HG03064 (cell line): Measurements from ENCODE around the gene FAM72A.
"Not testable (repeated sequence)": the region's sequence is repeated elsewhere in the genome, so short reads cannot be mapped to it uniquely, and the experiment has no call there.

Source experiments
- ATAC-seq: cut with Tn5 transposase; IDR thresholded peaks from one replicate; pipeline ENCODE4 v1.9.1; 2021; ENCODE audit warnings: low read depth; ENCODE audit not compliant: unreplicated experiment

FAM72A gene

GRCh38 chr1:206173110-206173719, 29.4 kb downstream of the FAM72A start:
- not testable (repeated sequence) for ATAC-seq

DNA sequence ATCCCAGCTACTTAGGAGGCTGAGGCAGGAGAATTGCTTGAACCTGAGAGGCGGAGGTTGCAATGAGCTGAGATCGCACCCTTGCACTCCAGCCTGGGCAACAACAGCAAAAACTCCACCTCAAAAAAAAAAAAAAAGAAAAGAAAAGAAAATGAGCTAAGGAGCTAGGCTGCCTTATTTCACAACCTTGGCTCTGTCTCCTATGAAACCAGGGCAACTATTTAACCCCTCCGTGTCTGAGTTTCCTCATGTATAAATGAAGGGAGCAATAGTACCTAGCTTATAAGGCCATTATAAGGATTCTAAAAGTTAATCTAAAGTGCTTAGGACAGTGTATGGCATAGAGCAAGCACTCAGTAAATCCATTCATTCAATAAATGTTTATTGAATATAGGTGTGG, 32.8 kb downstream of the FAM72A start:
- not testable (repeated sequence) for ATAC-seq

GRCh38 chr1:206167350-206168029, 35.1 kb downstream of the FAM72A start:
- not testable (repeated sequence) for ATAC-seq

DNA sequence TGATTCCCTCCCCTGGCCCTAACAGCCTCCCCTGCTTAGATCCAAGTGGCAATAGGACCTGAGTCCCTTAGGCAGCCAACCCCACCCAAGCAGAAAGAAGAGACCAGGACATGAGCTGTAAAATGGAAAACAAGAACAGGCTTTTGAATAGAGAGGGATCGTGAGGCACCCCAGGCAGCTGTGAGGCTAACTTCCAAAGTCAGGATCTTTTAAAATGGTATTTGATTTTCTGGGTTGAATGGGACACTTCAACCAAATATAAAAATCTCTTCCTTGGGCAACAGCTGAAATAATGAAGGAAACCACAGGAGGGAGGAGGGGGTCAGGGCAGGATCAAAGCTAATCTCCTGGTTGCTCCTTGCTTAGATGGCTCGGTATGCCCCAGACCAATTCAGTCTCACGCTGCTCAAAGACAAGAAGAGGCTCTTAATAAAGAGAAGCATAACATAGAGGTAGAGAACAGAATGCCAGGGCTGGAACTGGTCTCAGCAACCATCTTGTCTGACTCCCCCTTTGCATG, 56.8 kb downstream of the FAM72A start:
- no peak for ATAC-seq

DNA sequence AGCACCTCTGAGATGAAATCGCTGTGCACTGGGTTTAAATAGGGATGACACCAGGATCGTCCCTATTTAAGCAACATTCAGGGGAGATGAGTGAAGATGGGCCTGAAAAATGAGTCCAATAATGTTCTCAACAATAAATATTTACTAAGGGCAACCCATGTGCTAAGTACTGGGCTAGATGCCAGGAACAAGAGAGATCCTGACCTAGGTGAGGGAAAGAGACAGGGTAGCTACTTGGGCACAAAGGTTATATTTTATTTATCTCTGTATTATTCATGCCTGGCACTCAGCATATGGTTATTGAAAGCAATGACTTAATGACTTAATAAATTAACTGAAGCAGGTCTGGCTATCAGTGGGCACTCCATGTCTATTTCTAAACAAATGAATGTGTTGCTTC, 58.0 kb downstream of the FAM72A start:
- no peak for ATAC-seq

DNA sequence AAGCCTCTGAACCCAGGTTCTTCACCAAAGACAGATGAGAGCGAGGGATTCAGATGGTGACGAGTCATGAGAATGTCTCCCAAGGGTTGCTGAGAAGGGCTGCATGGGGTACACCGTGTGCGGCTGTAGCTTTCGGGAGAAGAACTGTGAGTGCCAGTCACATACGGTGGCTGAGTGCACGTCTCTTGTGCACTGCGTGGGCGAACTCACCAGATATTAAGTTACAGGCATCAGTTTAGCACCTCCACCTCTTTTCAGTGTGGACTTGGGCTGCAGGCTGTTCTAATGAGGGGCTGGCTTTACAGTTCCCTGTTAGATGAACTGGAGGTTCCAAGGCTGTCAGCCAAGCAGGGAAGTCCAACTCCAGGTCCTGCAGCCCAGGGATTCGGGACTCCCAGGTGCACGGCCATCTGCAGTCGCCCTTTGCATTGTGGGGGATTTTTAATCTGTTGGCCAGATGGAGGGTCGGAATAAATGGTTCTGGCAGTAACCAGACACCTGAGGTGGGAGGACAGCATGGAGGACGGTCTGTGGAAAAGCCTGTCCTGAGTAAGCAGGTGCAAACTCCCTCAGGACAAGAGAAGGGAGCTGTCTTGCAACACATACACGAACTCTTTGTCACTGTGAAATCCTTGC, 59.0 kb downstream of the FAM72A start:
- no peak for ATAC-seq

GRCh38 chr1:206142770-206143169, 59.9 kb downstream of the FAM72A start:
- no peak for ATAC-seq

GRCh38 chr1:206142011-206142410, 60.6 kb downstream of the FAM72A start:
- ATAC-seq = no peak

GRCh38 chr1:206136241-206136640, 66.4 kb downstream of the FAM72A start:
- no peak for ATAC-seq
